ENCODE data around the gene UQCRFS1. TPM values are rescaled to one million over a fixed set of nuclear protein-coding genes. Genes with fewer than 3 reads are reported as not detected.

UQCRFS1 gene
- polyA plus RNA-seq, 1 of the 3 experiments (the other 2 are of a cell fraction), result 36.7 TPM

GRCh38 chr19:29155683-29156082 lies 57.3 kb downstream of the UQCRFS1 start:
- Histone ChIP-seq H3K27ac (ENCODE audit: low read depth in 2 of 2, low read length in 1 of 2) (no peak overlapping the region), H3K27me3 (ENCODE audit: insufficient read depth) (no peaks in the 10 kb centered on the region), H3K9ac (no peak overlapping the region), H2AFZ (ENCODE audit: low read depth) (no peak overlapping the region), H3K79me2 (ENCODE audit: insufficient read depth) (no peaks in the 10 kb centered on the region), H3K4me1 (ENCODE audit: control insufficient read depth in 1 of 2, insufficient read depth in 2 of 2, low read depth in 1 of 2, low read length in 1 of 2) (no peaks in the 10 kb centered on the region), H3K9me3 (0 out of 2 replicates have a peak, but pooled peaks cover 5% of the 10 kb centered on the region), H4K20me1 (ENCODE audit: insufficient read depth) (no peaks in the 10 kb centered on the region), H3K4me2 (no peak overlapping the region), H3K9me2 (no peaks in the 10 kb centered on the region), H3K36me3 (replicated peaks in 1 of 2; ENCODE audit: control insufficient read depth in 1 of 2, insufficient read depth in 2 of 2, low read length in 1 of 2) (no peaks in the 10 kb centered on the region), H3K4me3 (ENCODE audit: low read depth in 2 of 2, low read length in 1 of 2) (no peak overlapping the region), H3F3A (replicated peaks; ENCODE audit: insufficient read depth) (no peaks in the 10 kb centered on the region)
- CTCF ChIA-PET, result no interaction called here
- POLR2A ChIA-PET, result no interaction called here
- no peak for TF ChIP-seq CTCF (IDR thresholded peaks at IDR 0.05)
- no peak for TF ChIP-seq TEAD4 (IDR thresholded peaks at IDR 0.05; ENCODE audit: borderline replicate concordance, insufficient read depth)
- TF ChIP-seq ELF1 (IDR thresholded peaks at IDR 0.05), result no peak
- no peak for TF ChIP-seq SMC3 (IDR thresholded peaks at IDR 0.05; ENCODE audit: low read depth, low read length)
- 0% methylated on average over 2 of the region's 2 CpGs for WGBS (ENCODE audit: low lambda C conversion rate)
- no peak for DNase-seq

Small RNAs within 50 kb of the gene (small RNA-seq; reads per million reads assigned to genes)
- gene RN7SL340P, result 0 reads per million in 7 experiments
